Erythroblast (primary cell): ENCODE data around the gene PAM.

Experiments
- GATA1 ChIP-seq: IDR thresholded peaks from 2 replicates; pipeline ENCODE4 v1.6.1; 2011; ENCODE audit warnings: low read depth, mild to moderate bottlenecking, control low read depth, low read length, moderate library complexity
- POLR2A ChIP-seq: IDR thresholded peaks from 2 replicates; pipeline ENCODE4 v1.6.1; 2011; ENCODE audit warnings: mild to moderate bottlenecking, low read length

- TF ChIP-seq POLR2A (no peak), GATA1 (no peak)
Observed at GRCh38 chr5:102858808-102859207, 103.7 kb downstream of the PAM start.
